Effector memory CD8-positive, alpha-beta T cell (primary cell): Measurements from ENCODE around the gene EXOSC5.
"Not testable (repeated sequence)": the region's sequence is repeated elsewhere in the genome, so short reads cannot be mapped to it uniquely, and the experiment has no call there.

ENCODE experiments used
- ATAC-seq: fragments of 150-1000 bp; cut with Tn5 transposase; replicated peaks from 2 replicates; pipeline ENCODE4 v1.10.0; 2021; ENCODE audit warnings: mild to moderate bottlenecking, moderate library complexity
- DNase-seq, 3 experiments: peaks; one replicate each; pipeline ENCODE4 v3.0.0; 2021
- H3K27ac Mint-ChIP-seq, 2 donors: one replicate each; pipeline ENCODE4 v1.8.0; 2022; ENCODE audit warnings: mild to moderate bottlenecking in 2 of 2, mixed read lengths in 2 of 2, moderate library complexity in 2 of 2
- H3K27me3 Mint-ChIP-seq, 2 donors: one replicate each; pipeline ENCODE4 v1.8.0; 2022; ENCODE audit warnings: mixed read lengths in 2 of 2
- H3K36me3 Mint-ChIP-seq: one replicate; pipeline ENCODE4 v1.8.0; 2022; ENCODE audit warnings: mild to moderate bottlenecking, moderate library complexity, mixed read lengths; ENCODE audit not compliant: insufficient read depth
- H3K4me1 Mint-ChIP-seq, 2 donors: one replicate each; pipeline ENCODE4 v1.8.0; 2022; ENCODE audit warnings: low read depth in 2 of 2, mixed read lengths in 2 of 2
- H3K4me3 Mint-ChIP-seq, 2 donors: one replicate each; pipeline ENCODE4 v1.8.0; 2022; ENCODE audit warnings: mild to moderate bottlenecking in 2 of 2, mixed read lengths in 2 of 2, moderate library complexity in 2 of 2
- H3K9me3 Mint-ChIP-seq, 2 donors: one replicate each; pipeline ENCODE4 v1.8.0; 2022; ENCODE audit warnings: mixed read lengths in 2 of 2

Gene EXOSC5

GRCh38 chr19:41384351-41384750 is 12.8 kb downstream of the EXOSC5 start:
- no peak overlapping the region for H3K27ac Mint-ChIP-seq
- H3K27me3 Mint-ChIP-seq = no peaks in the 10 kb centered on the region
- peaks cover 13% of the 10 kb centered on the region for H3K36me3 Mint-ChIP-seq
- H3K4me1 Mint-ChIP-seq = no peaks in the 10 kb centered on the region
- H3K9me3 Mint-ChIP-seq = no peaks in the 10 kb centered on the region
- DNase-seq (no peak), ATAC-seq (no peak)
- H3K4me3 Mint-ChIP-seq = no peak overlapping the region

DNA sequence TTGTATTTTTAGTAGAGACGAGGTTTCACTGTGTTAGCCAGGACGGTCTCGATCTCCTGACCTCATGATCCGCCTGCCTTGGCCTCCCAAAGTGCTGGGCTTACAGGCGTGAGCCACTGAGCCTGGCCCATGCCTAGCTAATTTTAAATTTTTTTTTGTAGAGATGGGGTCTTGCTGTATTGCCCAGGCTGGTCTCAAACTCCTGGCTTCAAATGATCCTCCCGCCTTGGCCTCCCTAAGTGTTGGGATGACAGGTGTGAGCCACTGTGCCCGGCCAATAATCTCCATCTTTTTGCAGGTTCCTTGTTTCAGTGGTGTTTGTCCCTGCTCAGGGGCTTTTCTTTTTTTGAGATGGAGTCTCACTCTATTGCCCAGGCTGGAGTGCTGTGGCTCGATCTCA is 15.6 kb downstream of the EXOSC5 start:
- H3K4me3 Mint-ChIP-seq, H3K9me3 Mint-ChIP-seq, H3K27ac Mint-ChIP-seq, DNase-seq, H3K27me3 Mint-ChIP-seq, ATAC-seq, H3K4me1 Mint-ChIP-seq: not testable (repeated sequence)
- peaks cover 13% of the 10 kb centered on the region for H3K36me3 Mint-ChIP-seq

GRCh38 chr19:41377977-41378709 is 19.0 kb downstream of the EXOSC5 start:
- ATAC-seq = peak; percentile 36
- no peaks in the 10 kb centered on the region for H3K27me3 Mint-ChIP-seq
- no peak for DNase-seq
- H3K4me3 Mint-ChIP-seq = peak overlapping the region in 1 of 2 donors; percentile 13
- no peaks in the 10 kb centered on the region for H3K9me3 Mint-ChIP-seq
- peaks cover 10 to 13% of the 10 kb centered on the region in 2 donors for H3K4me1 Mint-ChIP-seq
- peak overlapping the region; percentile 13 to 68 for H3K27ac Mint-ChIP-seq
- H3K36me3 Mint-ChIP-seq = peaks cover 16% of the 10 kb centered on the region

DNA sequence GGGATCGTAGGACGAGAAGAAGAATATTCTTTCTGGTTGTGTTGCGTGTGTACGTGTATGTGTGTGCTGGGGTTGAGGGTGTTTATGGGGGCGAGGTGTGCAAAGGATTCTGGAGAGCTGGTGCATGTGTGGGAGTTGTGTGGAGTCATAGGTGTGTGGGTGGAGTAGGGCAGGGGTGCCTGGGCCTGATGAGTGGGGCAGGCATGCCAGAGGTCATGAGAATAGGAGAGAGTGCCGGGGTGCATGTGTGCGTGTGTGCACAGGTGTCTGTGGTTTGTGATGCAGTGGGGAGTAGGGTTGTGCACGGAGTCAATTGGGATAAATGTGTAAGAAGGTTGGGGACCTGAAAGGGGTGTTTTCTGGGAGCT is 20.2 kb downstream of the EXOSC5 start:
- ATAC-seq = peak; percentile 61
- peak overlapping the region; percentile 1 to 68 for H3K27ac Mint-ChIP-seq
- H3K4me1 Mint-ChIP-seq = peaks cover 10 to 13% of the 10 kb centered on the region in 2 donors
- H3K4me3 Mint-ChIP-seq = peak overlapping the region; percentile 57 to 76
- H3K9me3 Mint-ChIP-seq = no peaks in the 10 kb centered on the region
- no peak for DNase-seq
- peaks cover 15% of the 10 kb centered on the region for H3K36me3 Mint-ChIP-seq
- H3K27me3 Mint-ChIP-seq = no peaks in the 10 kb centered on the region

GRCh38 chr19:41376241-41376997 is 20.7 kb downstream of the EXOSC5 start, which contains the start of gene TMEM91:
Gene TMEM91 (plus strand): TSS chr19:41376533. CDS start chr19:41378310, 1,777 bp downstream.
- DNase-seq = no peak
- no peaks in the 10 kb centered on the region for H3K27me3 Mint-ChIP-seq
- H3K27ac Mint-ChIP-seq = peak within 1 kb of the TSS; percentile 1 to 68
- peaks cover 13% of the 10 kb centered on the region for H3K36me3 Mint-ChIP-seq
- ATAC-seq = peak; percentile 51
- peaks cover 12 to 13% of the 10 kb centered on the region in 2 donors for H3K4me1 Mint-ChIP-seq
- peak within 1 kb of the TSS; percentile 57 to 76 for H3K4me3 Mint-ChIP-seq
- H3K9me3 Mint-ChIP-seq = no peaks in the 10 kb centered on the region

DNA sequence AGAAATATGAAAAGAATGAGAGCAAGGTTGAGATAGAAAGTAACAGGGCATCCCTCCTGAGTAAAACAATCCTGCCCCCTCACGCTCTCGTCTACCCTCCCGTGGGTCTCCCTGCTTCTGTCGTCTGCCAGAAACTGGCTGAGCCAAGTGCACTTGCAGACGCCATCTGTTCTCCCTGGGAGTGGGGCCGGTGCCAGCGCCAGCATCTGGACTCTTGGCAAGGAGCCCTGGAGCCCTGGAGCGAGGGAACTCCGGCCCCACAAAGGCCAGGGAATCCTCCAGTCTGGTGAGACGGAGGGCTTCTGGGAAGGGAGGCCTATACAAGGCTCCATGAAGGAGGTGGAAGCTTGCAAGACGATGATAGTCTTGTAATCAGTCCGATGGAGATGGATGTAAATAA is 23.2 kb downstream of the EXOSC5 start:
- Mint-ChIP-seq H3K27me3 (no peaks in the 10 kb centered on the region), H3K27ac (no peak overlapping the region), H3K36me3 (peaks cover 13% of the 10 kb centered on the region), H3K9me3 (no peaks in the 10 kb centered on the region), H3K4me1 (peaks cover 13 to 14% of the 10 kb centered on the region in 2 donors), H3K4me3 (no peak overlapping the region)
- no peak for ATAC-seq
- DNase-seq = no peak

DNA sequence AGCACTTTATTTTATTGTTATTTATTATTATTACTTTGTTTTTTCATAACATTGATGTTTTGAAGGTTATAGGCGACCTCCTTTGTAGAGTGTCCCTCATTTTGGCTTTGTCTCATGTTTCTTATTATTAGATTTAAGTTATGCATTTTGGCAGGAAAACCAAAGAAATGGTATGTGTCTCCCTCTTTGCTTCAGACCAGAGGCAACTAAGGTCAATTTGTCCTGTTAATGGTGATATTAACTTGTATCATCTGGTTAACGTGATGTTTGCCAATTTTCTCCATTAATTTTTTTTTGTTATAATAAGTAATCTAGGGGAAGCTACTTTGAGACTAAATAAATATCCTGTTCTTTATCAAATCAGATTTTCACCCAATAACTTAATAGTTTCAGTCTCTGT is 24.7 kb downstream of the EXOSC5 start:
- H3K36me3 Mint-ChIP-seq = peaks cover 10% of the 10 kb centered on the region
- no peaks in the 10 kb centered on the region for H3K9me3 Mint-ChIP-seq
- DNase-seq (no peak), ATAC-seq (no peak)
- no peaks in the 10 kb centered on the region for H3K27me3 Mint-ChIP-seq
- H3K4me1 Mint-ChIP-seq = peaks cover 13% of the 10 kb centered on the region in 2 donors
- no peak overlapping the region for H3K27ac Mint-ChIP-seq
- no peak overlapping the region for H3K4me3 Mint-ChIP-seq

GRCh38 chr19:41371541-41371940 is 25.6 kb downstream of the EXOSC5 start:
- H3K9me3 Mint-ChIP-seq = no peaks in the 10 kb centered on the region
- peak overlapping the region in 1 of 2 donors; percentile 66 for H3K27ac Mint-ChIP-seq
- no peak for ATAC-seq

DNA sequence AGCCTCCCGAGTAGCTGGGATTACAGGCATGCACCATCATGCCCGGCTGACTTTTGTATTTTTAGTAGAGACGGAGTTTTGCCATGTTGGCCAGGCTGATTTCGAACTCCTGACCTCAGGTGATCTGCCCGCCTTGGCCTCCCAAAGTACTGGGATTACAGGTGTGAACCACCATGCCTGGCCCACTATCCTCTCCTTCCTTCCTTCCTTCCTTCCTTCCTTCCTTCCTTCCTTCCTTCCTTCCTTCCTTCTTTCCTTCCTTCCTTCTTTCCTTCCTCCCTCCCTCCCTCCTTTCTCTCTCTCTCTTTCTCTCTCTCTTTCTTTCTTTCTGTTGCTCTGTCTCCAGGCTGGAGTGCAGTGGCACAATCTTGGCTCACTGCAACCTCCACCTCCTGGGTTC is 26.0 kb downstream of the EXOSC5 start:
- Mint-ChIP-seq H3K4me1 (peaks cover 7 to 11% of the 10 kb centered on the region in 2 donors), H3K27ac (peak overlapping the region in 1 of 2 donors; percentile 66)
- H3K4me3 Mint-ChIP-seq, ATAC-seq, DNase-seq, H3K36me3 Mint-ChIP-seq, H3K27me3 Mint-ChIP-seq, H3K9me3 Mint-ChIP-seq: not testable (repeated sequence)

More at GRCh38 chr19:41371541-41371940, 25.6 kb downstream of the EXOSC5 start:
- no peak for DNase-seq
- Mint-ChIP-seq H3K4me3 (no peak overlapping the region), H3K27me3 (no peaks in the 10 kb centered on the region), H3K36me3 (peaks cover 6% of the 10 kb centered on the region), H3K4me1 (peaks cover 5 to 7% of the 10 kb centered on the region in 2 donors)

- no peak for ATAC-seq
- DNase-seq = no peak
- no peaks in the 10 kb centered on the region for H3K36me3 Mint-ChIP-seq
- no peak overlapping the region for H3K4me3 Mint-ChIP-seq
- H3K27me3 Mint-ChIP-seq = no peaks in the 10 kb centered on the region
- H3K27ac Mint-ChIP-seq = no peak overlapping the region
- H3K9me3 Mint-ChIP-seq = no peaks in the 10 kb centered on the region
- peaks cover 5 to 9% of the 10 kb centered on the region in 2 donors for H3K4me1 Mint-ChIP-seq
Measured at GRCh38 chr19:41369769-41370168, 27.4 kb downstream of the EXOSC5 start.

DNA sequence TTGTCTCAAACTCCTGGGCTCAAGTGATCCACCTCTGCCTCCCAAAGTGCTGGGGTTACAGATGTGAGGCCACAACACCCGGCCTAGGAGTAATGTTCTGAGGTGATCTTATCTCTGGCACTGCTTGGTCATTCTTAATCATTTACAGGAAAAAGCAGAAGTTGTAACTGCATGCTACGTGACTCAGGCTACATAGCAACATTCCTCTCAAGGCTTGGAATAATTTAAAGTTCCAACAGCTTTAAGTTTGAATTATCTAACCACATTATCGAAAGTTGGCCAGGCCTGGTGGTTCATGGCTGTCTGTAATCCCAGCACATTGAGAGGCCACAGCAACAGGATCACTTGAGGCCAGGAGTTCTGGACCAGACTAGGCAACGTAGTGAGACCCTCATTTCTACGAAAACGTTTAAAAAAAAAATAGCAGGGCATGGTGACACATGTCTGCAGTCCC is 29.3 kb downstream of the EXOSC5 start:
- H3K36me3 Mint-ChIP-seq = peaks cover 16% of the 10 kb centered on the region
- H3K4me1 Mint-ChIP-seq = peaks cover 15 to 21% of the 10 kb centered on the region in 2 donors
- no peak overlapping the region for H3K27ac Mint-ChIP-seq
- no peak for DNase-seq
- H3K27me3 Mint-ChIP-seq = no peaks in the 10 kb centered on the region
- H3K9me3 Mint-ChIP-seq = no peaks in the 10 kb centered on the region
- no peak for ATAC-seq
- no peak overlapping the region for H3K4me3 Mint-ChIP-seq

- Mint-ChIP-seq H3K27me3 (no peaks in the 10 kb centered on the region), H3K4me1 (peaks cover 19 to 21% of the 10 kb centered on the region in 2 donors), H3K4me3 (no peak overlapping the region), H3K27ac (peak overlapping the region in 1 of 2 donors; percentile 62), H3K36me3 (peaks cover 18% of the 10 kb centered on the region), H3K9me3 (no peaks in the 10 kb centered on the region)
- ATAC-seq (no peak), DNase-seq (no peak)
Measured at GRCh38 chr19:41366089-41366488, 31.1 kb downstream of the EXOSC5 start.

GRCh38 chr19:41364524-41365391 is 32.4 kb downstream of the EXOSC5 start:
- no peaks in the 10 kb centered on the region for H3K9me3 Mint-ChIP-seq
- ATAC-seq (no peak), DNase-seq (no peak)
- H3K4me3 Mint-ChIP-seq = peak overlapping the region; percentile 84 to 91
- H3K4me1 Mint-ChIP-seq = peaks cover 22 to 25% of the 10 kb centered on the region in 2 donors
- no peaks in the 10 kb centered on the region for H3K27me3 Mint-ChIP-seq
- peak overlapping the region; percentile 98 to 99 for H3K27ac Mint-ChIP-seq
- peaks cover 22% of the 10 kb centered on the region for H3K36me3 Mint-ChIP-seq
